ENCODE data around the gene ITGAE.
"Not testable (repeated sequence)": the region's sequence is repeated elsewhere in the genome, so short reads cannot be mapped to it uniquely, and the experiment has no call there.

Gene ITGAE, protein sequence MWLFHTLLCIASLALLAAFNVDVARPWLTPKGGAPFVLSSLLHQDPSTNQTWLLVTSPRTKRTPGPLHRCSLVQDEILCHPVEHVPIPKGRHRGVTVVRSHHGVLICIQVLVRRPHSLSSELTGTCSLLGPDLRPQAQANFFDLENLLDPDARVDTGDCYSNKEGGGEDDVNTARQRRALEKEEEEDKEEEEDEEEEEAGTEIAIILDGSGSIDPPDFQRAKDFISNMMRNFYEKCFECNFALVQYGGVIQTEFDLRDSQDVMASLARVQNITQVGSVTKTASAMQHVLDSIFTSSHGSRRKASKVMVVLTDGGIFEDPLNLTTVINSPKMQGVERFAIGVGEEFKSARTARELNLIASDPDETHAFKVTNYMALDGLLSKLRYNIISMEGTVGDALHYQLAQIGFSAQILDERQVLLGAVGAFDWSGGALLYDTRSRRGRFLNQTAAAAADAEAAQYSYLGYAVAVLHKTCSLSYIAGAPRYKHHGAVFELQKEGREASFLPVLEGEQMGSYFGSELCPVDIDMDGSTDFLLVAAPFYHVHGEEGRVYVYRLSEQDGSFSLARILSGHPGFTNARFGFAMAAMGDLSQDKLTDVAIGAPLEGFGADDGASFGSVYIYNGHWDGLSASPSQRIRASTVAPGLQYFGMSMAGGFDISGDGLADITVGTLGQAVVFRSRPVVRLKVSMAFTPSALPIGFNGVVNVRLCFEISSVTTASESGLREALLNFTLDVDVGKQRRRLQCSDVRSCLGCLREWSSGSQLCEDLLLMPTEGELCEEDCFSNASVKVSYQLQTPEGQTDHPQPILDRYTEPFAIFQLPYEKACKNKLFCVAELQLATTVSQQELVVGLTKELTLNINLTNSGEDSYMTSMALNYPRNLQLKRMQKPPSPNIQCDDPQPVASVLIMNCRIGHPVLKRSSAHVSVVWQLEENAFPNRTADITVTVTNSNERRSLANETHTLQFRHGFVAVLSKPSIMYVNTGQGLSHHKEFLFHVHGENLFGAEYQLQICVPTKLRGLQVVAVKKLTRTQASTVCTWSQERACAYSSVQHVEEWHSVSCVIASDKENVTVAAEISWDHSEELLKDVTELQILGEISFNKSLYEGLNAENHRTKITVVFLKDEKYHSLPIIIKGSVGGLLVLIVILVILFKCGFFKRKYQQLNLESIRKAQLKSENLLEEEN

DNA sequence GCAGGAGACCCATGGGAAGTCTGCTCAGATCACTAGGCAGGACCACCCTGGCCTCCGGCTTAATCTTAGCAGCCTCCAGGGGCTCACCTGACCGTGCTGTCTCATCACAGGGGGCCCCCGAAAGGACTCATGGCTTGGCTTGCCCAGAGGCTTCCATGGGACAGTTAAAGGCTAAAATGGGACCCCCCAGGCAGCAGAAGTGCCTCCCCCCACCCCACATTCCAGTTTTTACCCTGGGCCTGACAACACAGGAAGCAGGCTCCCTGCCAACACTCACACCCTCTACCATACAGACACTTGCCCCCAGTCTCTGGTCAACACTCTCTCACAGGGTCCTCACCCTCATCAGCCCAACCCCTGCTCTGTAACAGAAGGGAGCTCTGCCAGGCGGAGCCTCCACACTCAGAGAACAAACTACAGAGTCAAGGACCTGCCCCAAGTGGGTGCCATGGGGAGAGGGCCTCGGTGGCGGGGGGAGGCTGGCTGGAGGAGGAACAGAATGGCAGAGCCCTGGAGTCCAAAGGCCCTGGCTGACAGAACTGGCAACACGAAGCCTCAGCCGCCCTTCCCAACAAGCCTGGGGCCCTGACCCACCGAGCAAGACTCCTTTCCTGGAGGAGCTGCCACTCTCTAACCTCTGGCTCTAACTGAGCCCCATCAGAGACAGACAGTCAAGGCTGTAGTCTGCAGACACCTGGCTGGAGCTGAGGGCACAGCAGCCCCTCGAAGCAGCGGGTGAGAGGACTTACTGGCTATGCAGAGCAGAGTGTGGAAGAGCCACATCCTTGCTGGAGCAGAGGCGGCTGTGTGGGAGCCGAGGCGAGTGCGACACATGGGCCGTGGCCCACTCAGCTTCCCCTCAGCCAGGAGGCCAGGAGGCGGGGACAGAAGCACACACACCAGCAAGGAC lies at the start of gene ITGAE:
Gene ITGAE, minus strand, starts transcription at position 827 of the 910 bp plus-strand sequence. Its CDS starts 44 bp downstream, at position 783.
- no peak for DNase-seq

DNA sequence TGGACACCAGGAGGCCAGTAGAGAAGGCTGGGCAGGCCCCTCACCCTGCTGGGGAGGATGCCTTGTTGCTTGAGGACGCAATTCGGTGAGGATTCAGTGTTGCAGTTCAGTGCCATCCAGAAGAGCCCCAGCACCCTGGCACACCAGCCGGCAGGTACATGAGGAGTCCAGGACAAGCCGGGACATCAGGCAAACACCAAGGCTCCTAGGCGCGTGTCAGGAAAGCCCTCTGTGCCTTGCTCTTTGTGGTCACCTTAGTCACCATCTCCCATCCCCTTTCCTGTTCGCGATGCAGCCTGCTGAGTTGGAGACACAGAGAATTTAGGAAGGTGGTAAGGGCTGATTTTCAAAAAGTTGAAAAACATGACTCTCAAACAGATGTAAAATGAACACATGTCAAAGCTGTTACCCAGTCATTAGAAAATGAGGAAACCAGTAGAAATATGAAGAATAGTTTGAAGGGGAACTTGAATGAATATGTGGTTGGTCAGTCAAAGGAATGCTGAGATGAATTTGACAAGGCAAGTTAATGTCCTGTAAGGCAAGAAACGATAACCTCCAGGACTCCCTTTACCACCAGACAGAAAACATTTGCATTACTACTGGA lies 47.3 kb upstream of the ITGAE start:
- no peak for DNase-seq

DNA sequence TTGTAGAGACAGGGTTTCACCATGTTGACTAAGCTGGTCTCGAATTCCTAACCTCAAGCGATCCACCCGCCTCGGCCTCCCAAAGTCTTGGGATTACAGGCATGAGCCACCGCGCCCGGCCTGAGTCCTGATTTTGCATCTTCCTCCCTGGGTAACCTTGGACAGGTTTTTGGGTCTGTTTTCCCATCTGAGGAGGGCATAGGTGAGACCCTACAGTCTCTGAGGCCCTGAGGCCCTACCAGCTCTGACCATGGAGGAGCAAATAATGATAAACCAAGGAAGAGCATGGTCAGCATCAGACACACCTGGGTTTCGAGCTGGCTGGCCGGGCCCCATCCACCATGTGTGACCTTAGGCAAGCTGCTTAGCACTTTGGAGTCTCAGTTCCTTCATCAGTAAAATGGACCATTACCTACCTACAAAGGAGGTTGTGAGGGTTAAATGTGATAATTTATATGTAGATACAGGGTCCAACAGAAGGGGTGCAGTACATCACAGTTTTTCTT lies 46.2 kb upstream of the ITGAE start:
- DNase-seq = no peak

DNA sequence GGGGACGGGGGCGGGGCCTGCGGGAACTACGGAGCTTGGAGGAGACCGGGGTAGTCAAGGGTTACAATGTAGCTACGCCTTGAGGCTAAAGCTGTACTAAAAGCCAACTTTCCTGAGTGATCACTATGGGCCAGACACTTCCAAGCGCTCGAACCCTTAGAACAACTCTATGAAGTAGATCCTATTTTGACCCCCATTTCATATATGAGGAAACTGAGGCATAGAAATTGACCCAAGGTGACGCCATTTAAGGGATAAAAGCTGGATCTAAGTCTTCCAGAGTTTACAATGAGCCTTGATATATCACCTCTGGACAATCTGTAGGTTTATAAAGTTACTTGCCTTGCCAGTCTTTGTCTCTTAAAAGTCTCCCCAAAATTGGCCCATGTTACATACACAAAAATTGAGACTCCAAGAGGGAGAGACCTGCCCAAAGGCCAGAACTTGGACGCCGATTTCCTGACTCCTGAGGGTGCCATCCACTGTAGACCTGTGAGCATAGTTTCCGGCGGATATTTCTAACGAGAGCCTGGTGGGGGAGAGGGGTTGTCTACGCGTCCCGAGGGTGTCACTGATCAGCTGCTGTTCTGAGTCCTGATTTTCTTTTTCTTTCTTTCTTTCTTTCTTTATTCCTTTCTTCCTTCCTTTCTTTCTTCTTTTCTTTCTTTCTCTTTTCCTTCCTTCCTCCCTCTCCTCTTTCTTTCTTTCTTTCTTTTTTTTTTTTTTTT lies 45.6 kb upstream of the ITGAE start:
- no peak for DNase-seq

DNA sequence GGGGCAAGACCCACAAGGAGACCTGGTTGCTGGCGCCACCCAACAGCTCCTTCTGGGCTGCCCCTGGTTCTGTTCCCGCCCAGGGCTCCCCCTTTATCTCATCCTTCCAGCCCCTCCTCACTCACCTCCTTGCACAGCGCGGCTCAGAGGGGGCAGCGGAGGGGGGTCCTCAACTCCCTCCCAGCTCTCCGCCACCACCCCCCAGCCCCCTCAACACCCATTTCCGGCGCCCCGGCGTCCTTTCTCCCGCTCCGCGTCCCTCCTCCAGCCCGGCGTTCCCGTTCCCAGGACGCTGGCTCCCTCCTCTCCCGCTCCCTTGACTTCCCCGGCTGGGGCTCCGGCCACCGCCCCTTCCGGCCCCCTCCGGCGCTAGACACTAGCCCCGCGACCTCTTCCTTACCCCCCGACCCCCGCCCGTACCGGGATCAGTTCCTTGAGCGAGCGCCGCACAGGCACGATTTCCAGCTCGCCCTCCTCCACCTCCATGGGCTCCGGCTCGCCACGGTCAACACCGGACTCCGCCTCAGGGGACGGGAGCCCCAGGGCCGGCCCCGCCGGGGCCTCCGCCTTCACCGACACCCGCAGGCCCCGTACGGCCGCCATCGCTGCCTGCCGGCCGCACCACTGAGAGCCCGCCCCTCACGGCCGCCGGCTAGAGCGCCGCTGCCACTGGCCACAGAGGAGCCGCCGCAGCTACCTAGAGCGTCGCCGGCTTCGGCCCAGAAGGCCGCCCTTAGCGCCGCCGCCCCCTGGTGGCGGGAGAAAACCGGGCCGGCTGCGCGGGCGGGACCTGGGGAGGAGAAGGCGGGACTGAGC lies 44.8 kb upstream of the ITGAE start, which contains the start of gene NCBP3:
Gene NCBP3, minus strand, starts transcription at position 626 of the 816 bp plus-strand sequence. Its CDS starts 23 bp downstream, at position 603.
- peak; percentile 59 to 86 for DNase-seq

DNA sequence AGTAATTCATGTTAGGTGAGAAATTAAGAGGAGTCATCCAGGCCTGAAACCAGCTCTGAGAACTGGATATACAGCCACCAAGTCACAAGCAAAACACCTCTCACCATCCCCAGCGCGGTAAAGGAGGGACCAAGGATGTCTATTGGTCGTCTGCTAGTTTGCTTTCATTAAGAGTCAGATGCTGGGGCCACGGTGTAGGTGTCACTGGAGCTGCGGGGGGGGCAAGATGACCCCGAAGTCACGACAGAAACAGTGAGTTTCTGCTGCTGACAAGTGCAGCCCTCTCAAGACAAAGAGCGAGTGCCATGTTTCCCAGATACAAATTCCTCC lies 44.3 kb upstream of the ITGAE start:
- DNase-seq = peak in 1 of 2 experiments; percentile 36

DNA sequence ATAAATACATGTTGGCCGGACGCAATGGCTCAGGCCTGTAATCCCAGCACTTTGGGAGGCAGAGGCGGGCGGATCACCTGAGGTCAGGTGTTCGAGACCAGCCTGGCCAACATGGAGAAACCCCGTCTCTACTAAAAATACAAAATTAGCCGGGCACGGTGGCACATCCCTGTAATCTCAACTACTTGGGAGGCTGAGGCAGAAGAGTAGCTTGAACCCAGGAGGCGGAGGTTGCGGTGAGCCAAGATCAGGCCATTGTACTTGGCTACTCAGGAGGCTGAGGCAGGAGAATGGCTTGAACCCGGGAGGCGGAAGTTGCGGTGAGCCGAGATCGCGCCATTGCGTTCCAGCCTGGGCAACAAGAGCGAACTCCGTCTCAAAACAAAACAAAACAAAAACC lies 43.6 kb upstream of the ITGAE start:
- not testable (repeated sequence) for DNase-seq

DNA sequence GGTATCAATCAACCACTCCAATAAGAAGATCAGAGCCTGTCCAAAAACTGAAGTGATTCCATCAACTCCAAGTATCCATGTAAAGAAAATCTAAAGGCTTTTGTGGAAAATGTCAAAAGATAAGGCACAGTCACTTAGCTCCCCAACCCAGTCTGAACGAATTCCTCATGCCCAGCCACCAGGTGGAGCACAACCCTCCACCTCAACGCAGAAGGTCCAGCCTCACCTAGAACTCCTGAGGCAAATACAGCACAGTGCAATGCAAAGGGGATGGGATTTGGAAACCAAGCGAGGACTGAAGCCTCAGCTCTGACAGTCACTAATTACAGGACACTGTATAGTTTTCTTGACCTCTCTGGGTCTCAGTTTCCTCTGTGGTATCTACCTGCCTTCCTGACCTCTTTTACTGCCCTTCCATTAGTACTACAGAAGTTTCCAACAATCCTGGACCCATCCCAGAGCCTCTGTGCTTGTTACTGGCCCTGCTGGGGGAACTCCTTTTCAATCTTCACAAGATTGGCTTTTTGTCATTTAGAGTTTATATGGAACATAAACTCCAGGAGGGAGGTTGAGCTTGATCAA lies 43.0 kb upstream of the ITGAE start:
- DNase-seq = peak in 1 of 2 experiments; percentile 52

DNA sequence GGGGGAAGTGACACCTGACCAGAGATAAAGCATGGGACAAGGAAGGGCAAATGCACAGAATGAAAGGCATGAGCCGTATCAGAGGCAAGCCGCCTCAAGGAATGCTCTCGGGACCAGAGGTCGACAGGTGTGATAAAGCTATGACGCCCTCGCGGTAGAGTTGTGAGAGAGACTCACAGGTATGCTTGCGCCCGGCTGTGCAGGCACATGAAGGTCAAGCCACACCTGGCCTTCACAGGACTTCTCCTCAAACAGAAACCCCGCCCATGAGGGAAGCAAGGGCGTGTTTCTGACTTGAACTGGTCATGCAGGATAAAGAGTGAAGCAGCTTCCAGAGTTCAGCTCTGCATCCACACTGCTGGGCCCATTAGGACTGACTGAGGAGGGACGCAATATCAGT lies 37.2 kb upstream of the ITGAE start:
- no peak for DNase-seq

DNA sequence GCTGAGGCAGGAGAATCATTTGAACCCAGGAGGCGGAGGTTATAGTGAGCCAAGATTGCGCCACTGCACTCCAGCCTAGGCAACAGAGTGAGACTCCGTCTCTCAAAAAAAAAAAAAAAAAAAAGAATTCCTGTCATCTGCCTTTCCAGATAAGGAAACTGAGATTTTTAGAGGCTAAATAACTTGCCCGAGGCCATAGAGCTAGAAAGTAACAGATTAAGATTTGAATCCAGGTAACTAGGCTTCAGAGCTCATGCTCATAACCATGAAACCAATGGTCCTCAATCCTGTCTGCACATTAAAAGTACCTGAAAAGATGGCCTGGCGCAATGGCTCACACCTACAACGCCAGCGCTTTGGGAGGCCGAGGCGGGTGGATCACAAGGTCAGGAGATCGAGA lies 35.6 kb upstream of the ITGAE start:
- DNase-seq = no peak

DNA sequence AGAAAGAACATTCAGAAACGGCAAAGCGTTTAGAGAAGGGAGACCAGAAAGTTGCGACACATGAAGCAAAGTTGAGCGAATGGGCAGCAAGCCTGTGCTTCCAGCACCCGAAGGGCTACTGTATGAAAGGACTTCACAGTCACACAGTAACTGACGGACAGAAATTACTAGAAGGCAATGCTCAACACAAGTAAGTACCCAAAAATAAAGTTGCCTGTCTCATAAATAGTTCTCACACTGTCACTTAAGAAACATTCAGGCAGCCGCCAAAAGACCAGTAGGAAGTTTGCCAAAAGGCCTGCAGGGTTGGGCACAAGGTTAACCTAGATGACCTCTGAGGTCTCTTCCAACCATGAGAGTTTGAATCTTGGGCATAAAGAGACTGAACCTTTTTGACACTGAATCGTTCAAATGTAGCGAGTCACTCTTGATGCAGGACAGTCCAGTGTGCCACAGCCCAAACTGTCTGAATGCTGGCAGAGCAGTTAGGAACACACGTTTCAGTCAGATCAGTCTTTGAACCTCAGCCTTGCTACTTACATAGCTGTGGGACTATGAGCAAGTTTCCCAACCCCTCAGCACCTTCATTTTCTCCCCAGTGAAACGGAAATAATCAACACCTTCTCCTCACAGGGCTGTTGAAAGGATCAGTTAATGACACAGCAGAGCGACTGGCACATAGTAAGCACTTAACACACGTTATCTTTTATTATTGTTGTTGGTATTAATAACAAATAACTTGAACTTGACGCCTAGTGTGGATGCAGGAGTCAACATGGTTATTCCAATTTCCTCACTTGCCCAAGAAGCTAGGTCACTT lies 34.6 kb upstream of the ITGAE start:
- no peak for DNase-seq

DNA sequence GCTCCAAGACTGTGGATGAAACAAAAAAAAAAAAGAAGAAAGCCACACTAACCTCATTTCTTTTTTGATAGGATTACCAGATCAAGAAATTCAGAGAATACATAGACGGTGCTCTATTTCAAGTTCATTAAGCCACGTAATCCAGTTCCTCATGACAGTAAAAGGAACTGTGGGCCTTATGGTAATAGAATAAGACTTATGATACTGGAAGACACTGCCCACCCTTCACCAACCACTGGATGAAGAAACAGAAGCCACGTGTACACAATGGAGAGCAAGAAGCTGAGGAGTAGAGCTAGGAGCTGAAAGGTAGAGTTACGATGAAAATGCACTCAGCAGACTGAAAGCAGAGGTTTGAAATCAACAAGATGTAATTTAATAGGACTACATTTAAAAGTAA lies 33.8 kb upstream of the ITGAE start:
- no peak for DNase-seq

DNA sequence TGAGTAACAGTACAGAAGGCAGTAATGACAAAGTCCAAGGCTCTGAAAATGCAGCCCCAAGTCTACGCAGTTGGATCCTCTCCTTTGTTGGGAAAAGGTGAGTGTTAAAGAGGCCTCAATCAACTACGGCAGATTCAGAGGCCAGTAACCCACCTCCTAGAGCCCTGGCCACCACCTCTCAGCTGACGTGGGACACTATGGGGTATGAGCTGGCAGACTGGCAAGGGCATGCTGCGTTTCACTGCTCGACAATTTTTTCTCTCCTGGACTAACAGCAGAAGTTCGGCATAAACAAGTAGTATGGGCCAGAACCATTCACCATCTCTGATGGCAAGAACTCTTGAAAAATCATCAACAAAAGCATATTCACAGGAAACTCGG lies 27.9 kb upstream of the ITGAE start:
- no peak for DNase-seq

DNA sequence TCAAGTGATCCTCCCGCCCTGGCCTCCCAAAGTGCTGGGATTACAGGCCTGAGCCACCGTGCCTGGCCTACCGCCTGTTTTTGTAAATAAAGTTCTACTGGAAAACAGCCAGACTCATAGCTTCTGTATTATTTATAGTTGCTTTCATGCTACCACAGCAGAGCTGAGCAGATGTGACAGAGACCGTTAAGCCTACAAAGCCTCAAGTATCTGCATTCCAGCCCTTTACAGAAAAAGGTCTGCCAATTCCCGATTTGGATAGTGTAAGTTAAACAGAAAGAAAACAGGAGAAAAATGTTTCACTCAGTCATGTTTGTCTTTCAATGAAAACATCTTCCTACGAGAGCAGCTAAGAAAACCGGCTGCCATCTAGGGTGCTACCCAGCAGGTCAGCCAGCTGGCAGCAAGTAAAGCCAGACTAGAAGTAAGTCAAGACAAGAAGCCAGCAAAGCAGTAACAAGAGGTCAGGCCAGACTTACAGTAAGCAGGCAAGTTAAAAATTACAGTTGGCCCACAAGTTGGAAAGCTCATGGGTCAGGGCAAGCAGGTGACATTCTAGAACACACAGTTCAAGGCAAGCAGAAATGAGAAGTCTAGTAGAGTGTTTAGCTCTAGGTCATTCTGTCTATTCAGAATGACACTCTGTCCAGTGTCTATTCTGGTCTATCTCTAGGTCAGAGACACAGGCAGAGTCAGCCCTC lies 27.3 kb upstream of the ITGAE start:
- no peak for DNase-seq

DNA sequence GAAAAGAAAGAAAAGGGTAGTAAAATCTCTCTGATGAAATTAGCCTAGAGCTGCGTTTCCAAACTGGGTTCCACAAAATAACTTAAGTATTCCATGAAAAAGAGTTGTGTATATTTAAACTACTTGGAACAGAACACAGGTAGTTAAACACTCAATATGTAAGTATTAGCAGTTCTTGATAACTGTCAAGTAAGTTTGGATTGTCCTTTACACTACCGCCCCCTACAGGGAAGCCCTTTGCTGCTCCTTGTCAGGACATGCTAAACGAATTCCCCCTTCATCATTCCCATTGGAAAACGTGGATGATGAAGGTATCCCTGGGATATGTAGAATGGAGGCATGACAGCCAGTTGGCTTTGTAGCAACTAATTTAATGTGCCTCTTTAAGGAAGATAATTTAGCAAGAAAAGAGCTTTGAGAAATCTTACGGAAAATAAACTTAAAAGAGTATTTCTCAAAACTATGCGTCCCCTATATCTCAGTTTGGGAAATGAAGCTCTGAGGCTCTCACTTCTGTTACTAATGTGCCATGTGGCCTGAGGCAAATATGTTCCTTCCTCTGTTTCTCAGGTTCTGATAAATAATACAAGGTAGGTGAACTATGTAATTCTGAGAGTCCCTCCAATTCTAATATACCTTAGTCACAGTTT lies 26.3 kb upstream of the ITGAE start:
- DNase-seq = peak in 1 of 2 experiments; percentile 14

DNA sequence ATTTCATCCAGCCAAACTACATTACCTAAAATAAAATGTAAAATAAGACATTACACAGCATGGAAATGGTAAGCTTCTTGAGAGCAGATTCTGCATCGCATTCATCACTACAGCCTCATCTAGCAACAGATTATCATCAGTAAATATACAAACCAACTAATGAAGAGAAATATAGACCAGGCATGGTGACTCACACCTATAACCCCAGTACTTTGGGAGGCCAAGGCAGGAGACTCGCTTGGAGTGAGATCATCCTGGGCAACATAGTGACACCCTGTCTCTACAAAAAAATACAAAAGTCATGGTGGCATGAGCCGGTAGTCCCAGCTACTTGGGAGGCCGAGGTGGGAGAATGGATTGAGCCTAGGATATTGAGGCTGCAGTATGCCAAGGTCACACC lies 25.2 kb upstream of the ITGAE start:
- DNase-seq = no peak

DNA sequence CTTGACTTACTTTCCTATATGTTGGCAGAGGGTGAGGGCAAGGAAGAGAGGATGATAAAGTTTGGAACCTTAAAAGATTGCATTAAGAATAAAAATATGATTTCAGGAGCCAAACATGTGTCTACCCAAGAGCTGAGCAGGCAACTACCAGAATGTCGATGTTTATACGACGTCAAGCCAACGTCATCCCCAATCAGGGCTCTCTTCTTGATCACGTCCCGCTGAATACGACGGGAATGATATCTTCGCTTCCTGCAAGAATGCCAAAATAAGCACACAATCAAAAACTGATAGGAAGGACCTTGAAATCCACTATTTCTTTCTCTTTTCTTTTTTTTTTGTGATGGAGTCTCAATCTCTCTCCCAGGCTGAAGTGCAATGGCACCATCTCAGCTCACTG lies 20.1 kb upstream of the ITGAE start:
- DNase-seq = no peak
